ENCODE results near the gene CNTN4.

Gene CNTN4

GRCh38 chr3:2211568-2211967, 112.9 kb downstream of the CNTN4 start:
- TF ChIP-seq CTCF (IDR thresholded peaks at IDR 0.05; ENCODE audit: low read length) (no peak), EZH2 (optimal IDR thresholded peaks at IDR 0.05; ENCODE audit: low read depth, low read length) (no peak), EZH2phosphoT487 (IDR thresholded peaks at IDR 0.05; ENCODE audit: low read length) (no peak)

GRCh38 chr3:2212206-2212605, 113.5 kb downstream of the CNTN4 start:
- Histone ChIP-seq H4K20me1 (ENCODE audit: insufficient read depth, low read length) (no peaks in the 10 kb centered on the region), H3K4me3 (ENCODE audit: low read length) (no peak overlapping the region), H3K79me2 (ENCODE audit: low read length) (no peaks in the 10 kb centered on the region), H3K9me2 (replicated peaks; ENCODE audit: insufficient read depth, low read length) (no peaks in the 10 kb centered on the region), H3K4me2 (ENCODE audit: low read depth, low read length) (no peak overlapping the region), H2AFZ (ENCODE audit: low read length) (no peak overlapping the region), H3F3A (ENCODE audit: insufficient read depth, low read length) (no peaks in the 10 kb centered on the region), H3K36me3 (replicated peaks; ENCODE audit: insufficient read depth, low read length) (no peaks in the 10 kb centered on the region), H3K27ac (ENCODE audit: low read length) (no peak overlapping the region), H3K27me3 (replicated peaks; ENCODE audit: insufficient read depth, low read length) (no peaks in the 10 kb centered on the region), H3K9ac (ENCODE audit: low read length) (no peak overlapping the region), H3K9me3 (replicated peaks; ENCODE audit: insufficient read depth, low read length) (no peaks in the 10 kb centered on the region), H3K4me1 (ENCODE audit: low read length) (no peaks in the 10 kb centered on the region)
- DNase-seq, result no peak
- TF ChIP-seq EZH2phosphoT487 (IDR thresholded peaks at IDR 0.05; ENCODE audit: low read length) (no peak), CTCF (IDR thresholded peaks at IDR 0.05; ENCODE audit: low read length) (no peak), EZH2 (optimal IDR thresholded peaks at IDR 0.05; ENCODE audit: low read depth, low read length) (no peak)

More at GRCh38 chr3:2211568-2211967, 112.9 kb downstream of the CNTN4 start:
- Histone ChIP-seq H3K9me2 (replicated peaks; ENCODE audit: insufficient read depth, low read length) (no peaks in the 10 kb centered on the region), H3K79me2 (ENCODE audit: low read length) (no peaks in the 10 kb centered on the region), H3K4me1 (ENCODE audit: low read length) (no peaks in the 10 kb centered on the region), H3K27me3 (replicated peaks; ENCODE audit: insufficient read depth, low read length) (no peaks in the 10 kb centered on the region), H3K4me2 (ENCODE audit: low read depth, low read length) (no peak overlapping the region), H3K4me3 (ENCODE audit: low read length) (no peak overlapping the region), H2AFZ (ENCODE audit: low read length) (no peak overlapping the region), H3K9me3 (replicated peaks; ENCODE audit: insufficient read depth, low read length) (no peaks in the 10 kb centered on the region), H3K27ac (ENCODE audit: low read length) (no peak overlapping the region), H4K20me1 (ENCODE audit: insufficient read depth, low read length) (no peaks in the 10 kb centered on the region), H3K36me3 (replicated peaks; ENCODE audit: insufficient read depth, low read length) (no peaks in the 10 kb centered on the region), H3F3A (ENCODE audit: insufficient read depth, low read length) (no peaks in the 10 kb centered on the region), H3K9ac (ENCODE audit: low read length) (no peak overlapping the region)
- DNase-seq, result no peak

GRCh38 chr3:2218375-2218774, 119.7 kb downstream of the CNTN4 start:
- TF ChIP-seq CTCF (IDR thresholded peaks at IDR 0.05; ENCODE audit: low read length), result no peak
- TF ChIP-seq EZH2phosphoT487 (IDR thresholded peaks at IDR 0.05; ENCODE audit: low read length), result no peak
- no peak for TF ChIP-seq EZH2 (optimal IDR thresholded peaks at IDR 0.05; ENCODE audit: low read depth, low read length)
- Histone ChIP-seq H3K27me3 (replicated peaks; ENCODE audit: insufficient read depth, low read length) (no peaks in the 10 kb centered on the region), H3F3A (ENCODE audit: insufficient read depth, low read length) (no peaks in the 10 kb centered on the region), H2AFZ (ENCODE audit: low read length) (no peak overlapping the region), H3K9me2 (replicated peaks; ENCODE audit: insufficient read depth, low read length) (no peaks in the 10 kb centered on the region), H3K4me1 (ENCODE audit: low read length) (no peaks in the 10 kb centered on the region), H3K4me2 (ENCODE audit: low read depth, low read length) (no peak overlapping the region), H3K36me3 (replicated peaks; ENCODE audit: insufficient read depth, low read length) (no peaks in the 10 kb centered on the region), H3K9me3 (replicated peaks; ENCODE audit: insufficient read depth, low read length) (no peaks in the 10 kb centered on the region), H3K79me2 (ENCODE audit: low read length) (no peaks in the 10 kb centered on the region), H4K20me1 (ENCODE audit: insufficient read depth, low read length) (no peaks in the 10 kb centered on the region), H3K9ac (ENCODE audit: low read length) (no peak overlapping the region), H3K27ac (ENCODE audit: low read length) (no peak overlapping the region), H3K4me3 (ENCODE audit: low read length) (no peak overlapping the region)
- DNase-seq, result no peak
